ENCODE data around the gene CA11. TPM values are rescaled to one million over a fixed set of nuclear protein-coding genes. Genes with fewer than 3 reads are reported as not detected.

Gene CA11
- total and polyA plus RNA-seq, 9 of the 15 experiments (the other 6 are each of a cell fraction or from before 2014, with no cell fraction given) = 2.9 to 19.9 (median 8.3) TPM

- no peak for TF ChIP-seq CBX5 (IDR thresholded peaks at IDR 0.05; ENCODE audit: borderline replicate concordance, low read depth)
- TF ChIP-seq ZNF318 (IDR thresholded peaks at IDR 0.05; ENCODE audit: borderline replicate concordance in 1 of 2, low read depth in 1 of 2) = no peak
- TF ChIP-seq ZNF512 (tag; IDR thresholded peaks at IDR 0.05) = no peak
- TF ChIP-seq HIVEP1 (CRISPR knock-in tag; IDR thresholded peaks at IDR 0.05) = no peak
- 0 out of 2 replicates have a peak, but pooled peaks have one; percentile 53 for TF ChIP-seq POLR2A (conservative IDR thresholded peaks at IDR 0.05)
- no peak for TF ChIP-seq TRIM24 (IDR thresholded peaks at IDR 0.05)
- TF ChIP-seq SMARCE1 (IDR thresholded peaks at IDR 0.05) = no peak
- TF ChIP-seq TAF7 (tag; IDR thresholded peaks at IDR 0.05) = no peak
- peak; percentile 44 for TF ChIP-seq POU5F1 (IDR thresholded peaks at IDR 0.05; ENCODE audit: borderline replicate concordance, low read depth, low read length, partially characterized antibody)
- TF ChIP-seq GTF3C2 (IDR thresholded peaks at IDR 0.05; ENCODE audit: borderline replicate concordance, extremely low read depth, insufficient read length) = no peak
- TF ChIP-seq TBL1XR1 (IDR thresholded peaks at IDR 0.05; ENCODE audit: low read length in 2 of 2) = peak in 1 of 2 experiments; percentile 41; a peak in 1 of 4 replicates
- TF ChIP-seq KLF13 (tag; IDR thresholded peaks at IDR 0.05; ENCODE audit: borderline replicate concordance, low read depth) = peak; percentile 33; the same call in 1 of the 2 replicates
- peak; percentile 62; the same call in 1 of the 2 replicates for TF ChIP-seq TFAP4 (CRISPR knock-in tag; IDR thresholded peaks at IDR 0.05; ENCODE audit: borderline replicate concordance)
- TF ChIP-seq HCFC1 (IDR thresholded peaks at IDR 0.05; ENCODE audit: low read depth, low read length) = peak; percentile 90
Observed at GRCh38 chr19:48624067-48624594, 21.9 kb downstream of the CA11 start (continued).

Data from K562 (cell line).